Progenitor cell of endocrine pancreas (in vitro differentiated cells): ENCODE results near the gene PI4K2A. TPM values are rescaled to one million over a fixed set of nuclear protein-coding genes. Genes with fewer than 3 reads are reported as not detected.

Experiments used
- DNase-seq: peaks from one replicate; pipeline ENCODE4 v3.0.0; 2021; ENCODE audit warnings: low spot score; ENCODE audit not compliant: unreplicated experiment
- H3K27ac Mint-ChIP-seq: 2 replicates; pipeline ENCODE4 v1.8.0; 2021; ENCODE audit warnings: mild to moderate bottlenecking, moderate library complexity, mixed read lengths
- H3K27me3 Mint-ChIP-seq: 2 replicates; pipeline ENCODE4 v1.8.0; 2021; ENCODE audit warnings: mixed read lengths
- H3K36me3 Mint-ChIP-seq: 2 replicates; pipeline ENCODE4 v1.8.0; 2022; ENCODE audit warnings: mixed read lengths; ENCODE audit not compliant: insufficient read depth
- H3K4me1 Mint-ChIP-seq: 2 replicates; pipeline ENCODE4 v1.8.0; 2021; ENCODE audit warnings: low read depth, mixed read lengths
- H3K4me3 Mint-ChIP-seq: 2 replicates; pipeline ENCODE4 v1.8.0; 2021; ENCODE audit warnings: low read depth, mild to moderate bottlenecking, moderate library complexity, mixed read lengths
- H3K9me3 Mint-ChIP-seq: 2 replicates; pipeline ENCODE4 v1.8.0; 2021; ENCODE audit warnings: low read depth, mixed read lengths
- CTCF ChIP-seq: fragments of 200-600 bp; sonication (generic); IDR thresholded peaks from one replicate; pipeline ENCODE4 v1.5.0; 2021; ENCODE audit warnings: antibody characterized with exemption, mild to moderate bottlenecking; ENCODE audit not compliant: unreplicated experiment
- total RNA-seq: library from RNA; stranded (reverse); gene quantifications from 2 replicates; pipeline ENCODE4 v1.2.1, GENCODE V29; 2021

PI4K2A gene
- total RNA-seq, 1 donor from 2014 or later, result 18.9 TPM

DNA sequence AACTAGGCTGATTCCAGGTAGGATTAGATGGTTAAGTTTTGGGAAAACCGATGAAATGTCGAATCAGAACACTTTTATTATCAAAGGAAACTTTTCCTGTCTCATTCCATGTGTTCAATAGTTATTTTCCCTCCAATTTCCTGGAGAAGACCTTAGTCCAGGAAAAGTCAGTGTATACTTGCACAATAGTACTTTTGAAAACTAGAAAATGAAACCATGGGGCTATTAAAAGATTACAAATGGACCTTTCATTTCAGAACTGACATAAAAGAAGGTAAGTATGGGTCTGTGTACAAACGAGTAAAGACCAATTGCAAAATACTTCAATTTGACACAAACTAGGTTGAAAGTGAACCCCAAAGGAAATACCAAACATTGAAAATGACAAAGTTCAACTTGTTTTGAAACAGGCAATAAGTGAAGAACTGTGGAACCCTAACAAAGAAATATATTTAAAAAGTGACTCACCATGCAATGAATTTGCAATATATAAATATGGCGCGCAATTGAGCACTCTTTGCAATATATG, 44.5 kb downstream of the PI4K2A start:
- Mint-ChIP-seq H3K27me3 (no peaks in the 10 kb centered on the region), H3K27ac (peak overlapping the region; percentile 52), H3K9me3 (no peaks in the 10 kb centered on the region), H3K4me3 (no peak overlapping the region), H3K36me3 (no peaks in the 10 kb centered on the region), H3K4me1 (peaks cover 13% of the 10 kb centered on the region)
- no peak for DNase-seq
- no peak for TF ChIP-seq CTCF

GRCh38 chr10:97685395-97685958, 45.0 kb downstream of the PI4K2A start:
- Mint-ChIP-seq H3K36me3 (no peaks in the 10 kb centered on the region), H3K4me1 (peaks cover 13% of the 10 kb centered on the region), H3K27me3 (no peaks in the 10 kb centered on the region), H3K4me3 (peak overlapping the region; percentile 42), H3K27ac (peak overlapping the region; percentile 52), H3K9me3 (no peaks in the 10 kb centered on the region)
- TF ChIP-seq CTCF, result peak; percentile 52
- no peak for DNase-seq

GRCh38 chr10:97686301-97686961, 46.0 kb downstream of the PI4K2A start:
- Mint-ChIP-seq H3K9me3 (no peaks in the 10 kb centered on the region), H3K4me1 (peaks cover 13% of the 10 kb centered on the region), H3K4me3 (peak overlapping the region; percentile 81), H3K36me3 (no peaks in the 10 kb centered on the region), H3K27ac (peak overlapping the region; percentile 91), H3K27me3 (no peaks in the 10 kb centered on the region)
- TF ChIP-seq CTCF, result no peak
- DNase-seq, result no peak

GRCh38 chr10:97686962-97687784, 46.7 kb downstream of the PI4K2A start, which contains the start of gene AVPI1:
TSS of gene AVPI1 (minus strand) at chr10:97687241. CDS start at chr10:97679905, 7,336 bp downstream.
- DNase-seq, result peak; percentile 97
- no peaks in the 10 kb centered on the region for H3K9me3 Mint-ChIP-seq
- H3K27ac Mint-ChIP-seq, result peak within 1 kb of the TSS; percentile 93
- no peaks in the 10 kb centered on the region for H3K36me3 Mint-ChIP-seq
- H3K4me1 Mint-ChIP-seq, result peaks cover 11% of the 10 kb centered on the region
- no peak for TF ChIP-seq CTCF
- peak within 1 kb of the TSS; percentile 81 for H3K4me3 Mint-ChIP-seq
- no peaks in the 10 kb centered on the region for H3K27me3 Mint-ChIP-seq
